ENCODE data around the gene PRAC1. TPM values are rescaled to one million over a fixed set of nuclear protein-coding genes. Genes with fewer than 3 reads are reported as not detected.

PRAC1 gene
- 100 to 1,000 TPM in 2 of 3 donors, 10 to 100 TPM in 1; 32.2 to 180 (median 137) TPM for total RNA-seq
- long read RNA-seq, donor 1, transcript PRAC1-201 (2 exons, 386 nt), result major isoform, 14 of 19 reads
- long read RNA-seq, donor 1, partial matches to known transcripts, result 0 of 19 reads
- long read RNA-seq, donor 1, other reads (novel, unspliced or antisense), result 5 of 19 reads
- long read RNA-seq, donor 2, transcript PRAC1-201 (2 exons, 386 nt), result major isoform, 98 of 108 reads
- long read RNA-seq, donor 2, partial matches to known transcripts, result 0 of 108 reads
- long read RNA-seq, donor 2, other reads (novel, unspliced or antisense), result 10 of 108 reads

- no peak for TF ChIP-seq CTCF (IDR thresholded peaks at IDR 0.05)
- intact Hi-C loops (cut with DNase I, micrococcal nuclease), result loop anchor here (5.0 kb wide), 2 partner anchors 70 to 80 kb away; no protein-coding TSS in a partner anchor
- Histone ChIP-seq H3K9me3 (no peaks in the 10 kb centered on the region), H3K4me3 (peak within 1 kb of the TSS; percentile 48), H3K4me1 (ENCODE audit: low read depth) (peaks cover 17% of the 10 kb centered on the region), H3K36me3 (ENCODE audit: low read depth) (no peaks in the 10 kb centered on the region)
- peak; percentile 67 for ATAC-seq
- DNase-seq, result peak; percentile 88 to 89 (median 89)
Observed at GRCh38 chr17:48722201-48722907, at the start of gene PRAC1. Gene PRAC1, minus strand, starts transcription at chr17:48722518. Its CDS starts 126 bp downstream, at chr17:48722392.

GRCh38 chr17:48770954-48771353 is 48.6 kb upstream of the PRAC1 start:
- intact Hi-C loops (cut with DNase I, micrococcal nuclease), result no loop called here
- TF ChIP-seq CTCF (IDR thresholded peaks at IDR 0.05), result no peak
- Histone ChIP-seq H3K36me3 (ENCODE audit: low read depth) (no peaks in the 10 kb centered on the region), H3K4me3 (no peak overlapping the region), H3K4me1 (ENCODE audit: low read depth) (no peaks in the 10 kb centered on the region), H3K9me3 (no peaks in the 10 kb centered on the region)
- DNase-seq (no peak), ATAC-seq (no peak)

GRCh38 chr17:48769009-48769675 is 46.8 kb upstream of the PRAC1 start:
- DNase-seq (no peak), ATAC-seq (no peak)
- TF ChIP-seq CTCF (IDR thresholded peaks at IDR 0.05), result no peak
- intact Hi-C loops (cut with DNase I, micrococcal nuclease), result no loop called here
- no peaks in the 10 kb centered on the region for H3K36me3 ChIP-seq (ENCODE audit: low read depth)
- H3K4me1 ChIP-seq (ENCODE audit: low read depth), result no peaks in the 10 kb centered on the region
- H3K4me3 ChIP-seq, result no peak overlapping the region
- no peaks in the 10 kb centered on the region for H3K9me3 ChIP-seq

GRCh38 chr17:48767263-48767774 is 45.0 kb upstream of the PRAC1 start:
- ATAC-seq (no peak), DNase-seq (no peak)
- H3K4me1 ChIP-seq (ENCODE audit: low read depth), result no peaks in the 10 kb centered on the region
- TF ChIP-seq CTCF (IDR thresholded peaks at IDR 0.05), result no peak
- H3K36me3 ChIP-seq (ENCODE audit: low read depth), result no peaks in the 10 kb centered on the region
- intact Hi-C loops (cut with DNase I, micrococcal nuclease), result no loop called here
- no peak overlapping the region for H3K4me3 ChIP-seq
- H3K9me3 ChIP-seq, result no peaks in the 10 kb centered on the region

- DNase-seq, result no peak
- H3K4me1 ChIP-seq (ENCODE audit: low read depth), result peaks cover 10% of the 10 kb centered on the region
- H3K9me3 ChIP-seq, result no peaks in the 10 kb centered on the region
- no peak for ATAC-seq
- H3K4me3 ChIP-seq, result no peak overlapping the region
- no peaks in the 10 kb centered on the region for H3K36me3 ChIP-seq (ENCODE audit: low read depth)
- intact Hi-C loops (cut with DNase I, micrococcal nuclease), result no loop called here
- TF ChIP-seq CTCF (IDR thresholded peaks at IDR 0.05), result no peak
Observed at GRCh38 chr17:48761114-48761513, 38.8 kb upstream of the PRAC1 start.

All from mucosa of descending colon (tissue), 3 donors.